GM21528 (cell line): ENCODE measurements around the gene SPRED2.

ENCODE experiments used
- ATAC-seq: cut with Tn5 transposase; IDR thresholded peaks from one replicate; pipeline ENCODE4 v1.9.1; 2021; ENCODE audit warnings: mild to moderate bottlenecking, moderate library complexity; ENCODE audit not compliant: unreplicated experiment, low FRiP score

The SPRED2 gene

GRCh38 chr2:65417509-65418085, 14.8 kb downstream of the SPRED2 start:
- no peak for ATAC-seq

GRCh38 chr2:65416945-65417344, 15.5 kb downstream of the SPRED2 start:
- no peak for ATAC-seq

- no peak for ATAC-seq
Measured at GRCh38 chr2:65416321-65416720, 16.1 kb downstream of the SPRED2 start.

- no peak for ATAC-seq
Measured at GRCh38 chr2:65415091-65415490, 17.3 kb downstream of the SPRED2 start.

GRCh38 chr2:65413610-65414009, 18.8 kb downstream of the SPRED2 start:
- ATAC-seq, result no peak

GRCh38 chr2:65413106-65413505, 19.3 kb downstream of the SPRED2 start:
- no peak for ATAC-seq

GRCh38 chr2:65411056-65411795, 21.2 kb downstream of the SPRED2 start:
- no peak for ATAC-seq

- no peak for ATAC-seq
Measured at GRCh38 chr2:65409045-65409444, 23.4 kb downstream of the SPRED2 start.

- ATAC-seq, result no peak
Measured at GRCh38 chr2:65407240-65407639, 25.2 kb downstream of the SPRED2 start.

- no peak for ATAC-seq
Measured at GRCh38 chr2:65404988-65405697, 27.3 kb downstream of the SPRED2 start.

GRCh38 chr2:65403529-65403915, 28.9 kb downstream of the SPRED2 start:
- no peak for ATAC-seq

GRCh38 chr2:65402780-65403528, 29.4 kb downstream of the SPRED2 start:
- no peak for ATAC-seq

GRCh38 chr2:65402323-65402722, 30.1 kb downstream of the SPRED2 start:
- no peak for ATAC-seq

GRCh38 chr2:65397122-65397521, 35.3 kb downstream of the SPRED2 start:
- ATAC-seq, result no peak

GRCh38 chr2:65396348-65397026, 35.9 kb downstream of the SPRED2 start:
- no peak for ATAC-seq

- ATAC-seq, result no peak
Measured at GRCh38 chr2:65395621-65396347, 36.6 kb downstream of the SPRED2 start.

GRCh38 chr2:65393743-65394422, 38.5 kb downstream of the SPRED2 start:
- no peak for ATAC-seq

GRCh38 chr2:65393046-65393445, 39.4 kb downstream of the SPRED2 start:
- no peak for ATAC-seq

- ATAC-seq, result no peak
Measured at GRCh38 chr2:65392609-65393008, 39.8 kb downstream of the SPRED2 start.
